HepG2 (cell line): ENCODE results near the gene PPP2R2B. TPM values are rescaled to one million over a fixed set of nuclear protein-coding genes. Genes with fewer than 3 reads are reported as not detected.

Source experiments
- ATF2 ChIP-seq: sonication (generic); formaldehyde crosslinking; IDR thresholded peaks from 2 replicates; pipeline ENCODE4 v1.4.0; 2020; ENCODE audit warnings: missing genetic modification reagents
- FOXM1 ChIP-seq: sonication (generic); formaldehyde crosslinking; IDR thresholded peaks from 2 replicates; pipeline ENCODE4 v1.5.0; 2020; ENCODE audit warnings: missing genetic modification reagents
- GMEB1 ChIP-seq: sonication (generic); formaldehyde crosslinking; IDR thresholded peaks from 2 replicates; pipeline ENCODE4 v1.5.1; 2020; ENCODE audit warnings: missing genetic modification reagents, mild to moderate bottlenecking, borderline replicate concordance
- HOXA3 ChIP-seq: sonication (generic); formaldehyde crosslinking; IDR thresholded peaks from 2 replicates; pipeline ENCODE4 v1.5.0; 2020; ENCODE audit warnings: missing genetic modification reagents
- HOXA5 ChIP-seq: sonication (generic); formaldehyde crosslinking; IDR thresholded peaks from 2 replicates; pipeline ENCODE4 v1.4.0; 2020; ENCODE audit warnings: missing genetic modification reagents
- KAT7 ChIP-seq: IDR thresholded peaks from 2 replicates; pipeline ENCODE4 v1.6.1; 2018; ENCODE audit warnings: borderline replicate concordance, missing compliant biosample characterization
- REXO4 ChIP-seq: sonication (generic); formaldehyde crosslinking; IDR thresholded peaks from 2 replicates; pipeline ENCODE4 v1.8.0; 2022; ENCODE audit warnings: missing genetic modification reagents, mild to moderate bottlenecking, borderline replicate concordance
- SOX6 ChIP-seq, 2 experiments: fragments of 450-650 bp in 1 of 2; sonication (generic) in 1 of 2; formaldehyde crosslinking in 1 of 2; IDR thresholded peaks; 2 replicates each; pipeline versions ENCODE4 v1.4.0 to v1.6.1; 2017 to 2020; ENCODE audit warnings: antibody characterized with exemption in 1 of 2, mild to moderate bottlenecking in 1 of 2, missing genetic modification reagents in 1 of 2
- SP4 ChIP-seq: sonication (generic); formaldehyde crosslinking; IDR thresholded peaks from 2 replicates; pipeline ENCODE4 v1.8.1; 2023; ENCODE audit warnings: mild to moderate bottlenecking, missing genetic modification reagents
- TERF1 ChIP-seq: sonication (generic); formaldehyde crosslinking; IDR thresholded peaks from 2 replicates; pipeline ENCODE4 v1.8.0; 2022; ENCODE audit warnings: mild to moderate bottlenecking, missing genetic modification reagents, moderate library complexity
- TFE3 ChIP-seq: IDR thresholded peaks from 2 replicates; pipeline ENCODE4 v1.6.1; 2016
- ZNF205 ChIP-seq: IDR thresholded peaks from 2 replicates; pipeline ENCODE4 v1.6.1; 2018; ENCODE audit warnings: missing biosample characterization, missing genetic modification reagents
- ZNF674 ChIP-seq: sonication (generic); formaldehyde crosslinking; IDR thresholded peaks from 2 replicates; pipeline ENCODE4 v1.5.0; 2020; ENCODE audit warnings: low read depth, mild to moderate bottlenecking, missing genetic modification reagents
- ZNF878 ChIP-seq: sonication (generic); formaldehyde crosslinking; IDR thresholded peaks from 2 replicates; pipeline ENCODE4 v1.8.1; 2023; ENCODE audit warnings: mild to moderate bottlenecking, missing genetic modification reagents, moderate library complexity
- polyA plus RNA-seq, 8 experiments: library from polyadenylated mRNA; depleted of rRNA in 3 of 8; stranded (reverse) in 7 of 8; unstranded in 1 of 8; fragments of >200 nt; fragmentation: Illumina TruSeq in 4 of 8; extraction: Trizol in 4 of 8; gene quantifications; 2 replicates each; pipeline versions ENCODE4 v1.2.1 to v1.2.3, GENCODE V29; 2011 to 2016; ENCODE audit warnings: low read depth in 4 of 8, missing spikeins in 1 of 8, mixed read lengths in 1 of 8; ENCODE audit not compliant: insufficient read depth in 1 of 8
- total RNA-seq, 5 experiments: library from RNA; depleted of rRNA; stranded (reverse); fragments of >200 nt; fragmentation: Illumina TruSeq; extraction: Trizol; gene quantifications; 2 replicates each; pipeline ENCODE4 v1.2.3, GENCODE V29; 2016; ENCODE audit warnings: low read depth in 1 of 5
- TF ChIP-seq, protein P1 (sequence below): sonication (generic); formaldehyde crosslinking; IDR thresholded peaks from 2 replicates; pipeline ENCODE4 v1.8.1; 2023; ENCODE audit warnings: missing genetic modification reagents, mild to moderate bottlenecking, borderline replicate concordance
- TF ChIP-seq, protein P2 (sequence below): sonication (generic); formaldehyde crosslinking; IDR thresholded peaks from 2 replicates; pipeline ENCODE4 v1.4.0; 2020; ENCODE audit warnings: missing genetic modification reagents, borderline replicate concordance
- TF ChIP-seq, protein P3 (sequence below): sonication (generic); formaldehyde crosslinking; IDR thresholded peaks from 2 replicates; pipeline ENCODE4 v1.8.0; 2022; ENCODE audit warnings: mild to moderate bottlenecking, missing genetic modification reagents, moderate library complexity
- TF ChIP-seq, protein P4 (sequence below): IDR thresholded peaks from 2 replicates; pipeline ENCODE4 v1.6.1; 2016; ENCODE audit warnings: mild to moderate bottlenecking

Gene PPP2R2B
- total and polyA plus RNA-seq, 2 of the 13 experiments (the other 11 are each of a cell fraction or from before 2014, with no cell fraction given): not detected

- TF ChIP-seq, protein P1, sequence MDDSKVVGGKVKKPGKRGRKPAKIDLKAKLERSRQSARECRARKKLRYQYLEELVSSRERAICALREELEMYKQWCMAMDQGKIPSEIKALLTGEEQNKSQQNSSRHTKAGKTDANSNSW: no peak
- no peak for TF ChIP-seq TERF1 (CRISPR knock-in tag)
- no peak for TF ChIP-seq KAT7
- no peak for TF ChIP-seq REXO4 (CRISPR knock-in tag)
- TF ChIP-seq ATF2 (CRISPR knock-in tag): no peak
- TF ChIP-seq, protein P2, sequence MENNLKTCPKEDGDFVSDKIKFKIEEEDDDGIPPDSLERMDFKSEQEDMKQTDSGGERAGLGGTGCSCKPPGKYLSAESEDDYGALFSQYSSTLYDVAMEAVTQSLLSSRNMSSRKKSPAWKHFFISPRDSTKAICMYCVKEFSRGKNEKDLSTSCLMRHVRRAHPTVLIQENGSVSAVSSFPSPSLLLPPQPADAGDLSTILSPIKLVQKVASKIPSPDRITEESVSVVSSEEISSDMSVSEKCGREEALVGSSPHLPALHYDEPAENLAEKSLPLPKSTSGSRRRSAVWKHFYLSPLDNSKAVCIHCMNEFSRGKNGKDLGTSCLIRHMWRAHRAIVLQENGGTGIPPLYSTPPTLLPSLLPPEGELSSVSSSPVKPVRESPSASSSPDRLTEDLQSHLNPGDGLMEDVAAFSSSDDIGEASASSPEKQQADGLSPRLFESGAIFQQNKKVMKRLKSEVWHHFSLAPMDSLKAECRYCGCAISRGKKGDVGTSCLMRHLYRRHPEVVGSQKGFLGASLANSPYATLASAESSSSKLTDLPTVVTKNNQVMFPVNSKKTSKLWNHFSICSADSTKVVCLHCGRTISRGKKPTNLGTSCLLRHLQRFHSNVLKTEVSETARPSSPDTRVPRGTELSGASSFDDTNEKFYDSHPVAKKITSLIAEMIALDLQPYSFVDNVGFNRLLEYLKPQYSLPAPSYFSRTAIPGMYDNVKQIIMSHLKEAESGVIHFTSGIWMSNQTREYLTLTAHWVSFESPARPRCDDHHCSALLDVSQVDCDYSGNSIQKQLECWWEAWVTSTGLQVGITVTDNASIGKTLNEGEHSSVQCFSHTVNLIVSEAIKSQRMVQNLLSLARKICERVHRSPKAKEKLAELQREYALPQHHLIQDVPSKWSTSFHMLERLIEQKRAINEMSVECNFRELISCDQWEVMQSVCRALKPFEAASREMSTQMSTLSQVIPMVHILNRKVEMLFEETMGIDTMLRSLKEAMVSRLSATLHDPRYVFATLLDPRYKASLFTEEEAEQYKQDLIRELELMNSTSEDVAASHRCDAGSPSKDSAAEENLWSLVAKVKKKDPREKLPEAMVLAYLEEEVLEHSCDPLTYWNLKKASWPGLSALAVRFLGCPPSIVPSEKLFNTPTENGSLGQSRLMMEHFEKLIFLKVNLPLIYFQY (CRISPR knock-in tag): no peak
- no peak for TF ChIP-seq SP4
- TF ChIP-seq SOX6 (IDR thresholded peaks at IDR 0.05): no peak
- TF ChIP-seq SOX6 (CRISPR knock-in tag; IDR thresholded peaks at IDR 0.05): peak; percentile 58; the same call in 1 of the 2 replicates
- no peak for TF ChIP-seq HOXA5 (CRISPR knock-in tag)
- no peak for TF ChIP-seq GMEB1 (CRISPR knock-in tag)
- TF ChIP-seq HOXA3 (CRISPR knock-in tag): no peak
- TF ChIP-seq TFE3: no peak
- TF ChIP-seq ZNF205 (CRISPR knock-in tag): no peak
- no peak for TF ChIP-seq ZNF674 (CRISPR knock-in tag)
- TF ChIP-seq, protein P3, sequence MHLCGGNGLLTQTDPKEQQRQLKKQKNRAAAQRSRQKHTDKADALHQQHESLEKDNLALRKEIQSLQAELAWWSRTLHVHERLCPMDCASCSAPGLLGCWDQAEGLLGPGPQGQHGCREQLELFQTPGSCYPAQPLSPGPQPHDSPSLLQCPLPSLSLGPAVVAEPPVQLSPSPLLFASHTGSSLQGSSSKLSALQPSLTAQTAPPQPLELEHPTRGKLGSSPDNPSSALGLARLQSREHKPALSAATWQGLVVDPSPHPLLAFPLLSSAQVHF (CRISPR knock-in tag): no peak
- no peak for TF ChIP-seq FOXM1 (CRISPR knock-in tag)
- TF ChIP-seq, protein P4, sequence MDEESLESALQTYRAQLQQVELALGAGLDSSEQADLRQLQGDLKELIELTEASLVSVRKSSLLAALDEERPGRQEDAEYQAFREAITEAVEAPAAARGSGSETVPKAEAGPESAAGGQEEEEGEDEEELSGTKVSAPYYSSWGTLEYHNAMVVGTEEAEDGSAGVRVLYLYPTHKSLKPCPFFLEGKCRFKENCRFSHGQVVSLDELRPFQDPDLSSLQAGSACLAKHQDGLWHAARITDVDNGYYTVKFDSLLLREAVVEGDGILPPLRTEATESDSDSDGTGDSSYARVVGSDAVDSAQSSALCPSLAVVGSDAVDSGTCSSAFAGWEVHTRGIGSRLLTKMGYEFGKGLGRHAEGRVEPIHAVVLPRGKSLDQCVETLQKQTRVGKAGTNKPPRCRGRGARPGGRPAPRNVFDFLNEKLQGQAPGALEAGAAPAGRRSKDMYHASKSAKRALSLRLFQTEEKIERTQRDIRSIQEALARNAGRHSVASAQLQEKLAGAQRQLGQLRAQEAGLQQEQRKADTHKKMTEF (CRISPR knock-in tag): no peak
- TF ChIP-seq ZNF878 (CRISPR knock-in tag): no peak
Measured at GRCh38 chr5:146767534-146767933, 111.0 kb downstream of the PPP2R2B start (continued).
